HepG2 (cell line): Measurements from ENCODE around the gene B3GNT9. TPM values are rescaled to one million over a fixed set of nuclear protein-coding genes. Genes with fewer than 3 reads are reported as not detected.
A peak's percentile ranks its signal among the peaks of the same experiment; 100 is the strongest.

Experiments
- CBX2 ChIP-seq, 2 experiments: fragments of 200-600 bp in 1 of 2; sonication (generic); formaldehyde crosslinking in 1 of 2; IDR thresholded peaks; 2 replicates each; pipeline versions ENCODE4 v1.7.0 to v1.8.1; 2018 to 2022; ENCODE audit warnings: low read depth in 2 of 2, low read length in 1 of 2, mild to moderate bottlenecking in 1 of 2, missing genetic modification reagents in 1 of 2
- CCDC6 ChIP-seq: sonication (generic); formaldehyde crosslinking; IDR thresholded peaks from 2 replicates; pipeline ENCODE4 v1.8.1; 2022; ENCODE audit warnings: mild to moderate bottlenecking, missing genetic modification reagents, moderate library complexity
- FOXJ3 ChIP-seq: sonication (generic); formaldehyde crosslinking; IDR thresholded peaks from 2 replicates; pipeline ENCODE4 v1.4.0; 2020; ENCODE audit warnings: missing genetic modification reagents, mild to moderate bottlenecking, borderline replicate concordance
- HES4 ChIP-seq: sonication (generic); formaldehyde crosslinking; IDR thresholded peaks from 2 replicates; pipeline ENCODE4 v1.9.0; 2021; ENCODE audit warnings: mild to moderate bottlenecking, missing genetic modification reagents, borderline replicate concordance
- KDM3A ChIP-seq: IDR thresholded peaks from 2 replicates; pipeline ENCODE4 v1.6.1; 2018; ENCODE audit warnings: low read depth, missing compliant biosample characterization
- LBX2 ChIP-seq: sonication (generic); formaldehyde crosslinking; IDR thresholded peaks from 2 replicates; pipeline ENCODE4 v1.5.0; 2020; ENCODE audit warnings: missing genetic modification reagents, mild to moderate bottlenecking, borderline replicate concordance
- MAZ ChIP-seq, 2 experiments: sonication (generic) in 1 of 2; formaldehyde crosslinking in 1 of 2; IDR thresholded peaks; 2 replicates each; pipeline versions ENCODE4 v1.5.0 to v1.6.1; 2012 to 2020; ENCODE audit warnings: low read depth in 2 of 2, mild to moderate bottlenecking in 2 of 2, borderline replicate concordance in 1 of 2, improper control_type of control experiment in 1 of 2, low read length in 1 of 2, missing genetic modification reagents in 1 of 2, moderate library complexity in 1 of 2
- MEIS1 ChIP-seq: sonication (generic); formaldehyde crosslinking; IDR thresholded peaks from 2 replicates; pipeline ENCODE4 v1.9.0; 2021; ENCODE audit warnings: mild to moderate bottlenecking, missing genetic modification reagents, moderate library complexity, borderline replicate concordance
- MXD4 ChIP-seq: IDR thresholded peaks from 2 replicates; pipeline ENCODE4 v1.6.1; 2016; ENCODE audit warnings: mild to moderate bottlenecking, missing biosample characterization, missing genetic modification reagents
- RORA ChIP-seq: sonication (generic); formaldehyde crosslinking; IDR thresholded peaks from 2 replicates; pipeline ENCODE4 v1.5.0; 2020; ENCODE audit warnings: mild to moderate bottlenecking, missing genetic modification reagents, moderate library complexity
- SOX6 ChIP-seq, 2 experiments: fragments of 450-650 bp in 1 of 2; sonication (generic) in 1 of 2; formaldehyde crosslinking in 1 of 2; IDR thresholded peaks; 2 replicates each; pipeline versions ENCODE4 v1.4.0 to v1.6.1; 2017 to 2020; ENCODE audit warnings: antibody characterized with exemption in 1 of 2, mild to moderate bottlenecking in 1 of 2, missing genetic modification reagents in 1 of 2
- U2AF2 ChIP-seq: fragments of 200-400 bp; formaldehyde crosslinking; IDR thresholded peaks from 2 replicates; pipeline ENCODE4 v1.6.1; 2017; ENCODE audit warnings: low read depth, mild to moderate bottlenecking, low read length
- UBTF ChIP-seq: sonication (generic); formaldehyde crosslinking; IDR thresholded peaks from 2 replicates; pipeline ENCODE4 v1.4.0; 2020; ENCODE audit warnings: mild to moderate bottlenecking, missing genetic modification reagents
- ZBTB49 ChIP-seq: sonication (generic); formaldehyde crosslinking; IDR thresholded peaks from 2 replicates; pipeline ENCODE4 v1.4.0; 2020; ENCODE audit warnings: missing genetic modification reagents, borderline replicate concordance
- ZBTB7A ChIP-seq: sonication (generic); formaldehyde crosslinking; IDR thresholded peaks from 2 replicates; pipeline ENCODE4 v1.8.0; 2022; ENCODE audit warnings: mild to moderate bottlenecking, missing genetic modification reagents
- ZNF230 ChIP-seq: sonication (generic); formaldehyde crosslinking; IDR thresholded peaks from 2 replicates; pipeline ENCODE4 v1.4.0; 2020; ENCODE audit warnings: mild to moderate bottlenecking, missing genetic modification reagents
- ZNF556 ChIP-seq: sonication (generic); formaldehyde crosslinking; IDR thresholded peaks from 2 replicates; pipeline ENCODE4 v1.4.0; 2020; ENCODE audit warnings: mild to moderate bottlenecking, missing genetic modification reagents, borderline replicate concordance
- ZNF878 ChIP-seq: sonication (generic); formaldehyde crosslinking; IDR thresholded peaks from 2 replicates; pipeline ENCODE4 v1.8.1; 2023; ENCODE audit warnings: mild to moderate bottlenecking, missing genetic modification reagents, moderate library complexity
- ZXDC ChIP-seq: sonication (generic); formaldehyde crosslinking; IDR thresholded peaks from 2 replicates; pipeline ENCODE4 v1.5.0; 2020; ENCODE audit warnings: mild to moderate bottlenecking, missing genetic modification reagents
- polyA plus RNA-seq, 8 experiments: library from polyadenylated mRNA; depleted of rRNA in 3 of 8; stranded (reverse) in 7 of 8; unstranded in 1 of 8; fragments of >200 nt; fragmentation: Illumina TruSeq in 4 of 8; extraction: Trizol in 4 of 8; gene quantifications; 2 replicates each; pipeline versions ENCODE4 v1.2.1 to v1.2.3, GENCODE V29; 2011 to 2016; ENCODE audit warnings: low read depth in 4 of 8, missing spikeins in 1 of 8, mixed read lengths in 1 of 8; ENCODE audit not compliant: insufficient read depth in 1 of 8
- total RNA-seq, 5 experiments: library from RNA; depleted of rRNA; stranded (reverse); fragments of >200 nt; fragmentation: Illumina TruSeq; extraction: Trizol; gene quantifications; 2 replicates each; pipeline ENCODE4 v1.2.3, GENCODE V29; 2016; ENCODE audit warnings: low read depth in 1 of 5

B3GNT9 gene
- total and polyA plus RNA-seq, 2 of the 13 experiments (the other 11 are each of a cell fraction or from before 2014, with no cell fraction given): 1.5 to 3.1 TPM

GRCh38 chr16:67183627-67184452 lies 33.0 kb upstream of the B3GNT9 start, which contains the start of gene MATCAP1 (continued):
- TF ChIP-seq FOXJ3 (CRISPR knock-in tag) (no peak), CCDC6 (CRISPR knock-in tag) (peak; percentile 92), HES4 (CRISPR knock-in tag) (peak; percentile 43; the same call in 1 of the 2 replicates), U2AF2 (no peak), ZNF230 (CRISPR knock-in tag) (peak; percentile 80; the same call in 1 of the 2 replicates), ZXDC (CRISPR knock-in tag) (no peak), ZBTB49 (CRISPR knock-in tag) (peak; percentile 43; the same call in 1 of the 2 replicates), RORA (CRISPR knock-in tag) (no peak), ZNF878 (no peak; the same call in 1 of the 2 replicates), SOX6 (IDR thresholded peaks at IDR 0.05) (no peak), SOX6 (CRISPR knock-in tag; IDR thresholded peaks at IDR 0.05) (peak; percentile 93), MAZ (IDR thresholded peaks at IDR 0.05; ENCODE audit: borderline replicate concordance, low read depth, low read length) (peak; percentile 70; the same call in 1 of the 2 replicates), MAZ (CRISPR knock-in tag; IDR thresholded peaks at IDR 0.05; ENCODE audit: low read depth) (peak; percentile 91), MXD4 (CRISPR knock-in tag) (peak; percentile 81), UBTF (peak; percentile 85), ZNF556 (CRISPR knock-in tag) (peak; percentile 69; the same call in 1 of the 2 replicates), ZBTB7A (CRISPR knock-in tag) (no peak; the same call in 1 of the 2 replicates), CBX2 (IDR thresholded peaks at IDR 0.05; ENCODE audit: low read depth, low read length) (no peak), CBX2 (CRISPR knock-in tag; IDR thresholded peaks at IDR 0.05; ENCODE audit: low read depth) (no peak), LBX2 (CRISPR knock-in tag) (no peak), MEIS1 (CRISPR knock-in tag) (peak; percentile 79), KDM3A (peak; percentile 91)
